GM21447 (cell line): Measurements from ENCODE around the gene VMP1.
"Not testable (repeated sequence)": the region's sequence is repeated elsewhere in the genome, so short reads cannot be mapped to it uniquely, and the experiment has no call there.

Source experiments
- ATAC-seq: cut with Tn5 transposase; IDR thresholded peaks from one replicate; pipeline ENCODE4 v1.9.1; 2021; ENCODE audit not compliant: unreplicated experiment

VMP1 gene

DNA sequence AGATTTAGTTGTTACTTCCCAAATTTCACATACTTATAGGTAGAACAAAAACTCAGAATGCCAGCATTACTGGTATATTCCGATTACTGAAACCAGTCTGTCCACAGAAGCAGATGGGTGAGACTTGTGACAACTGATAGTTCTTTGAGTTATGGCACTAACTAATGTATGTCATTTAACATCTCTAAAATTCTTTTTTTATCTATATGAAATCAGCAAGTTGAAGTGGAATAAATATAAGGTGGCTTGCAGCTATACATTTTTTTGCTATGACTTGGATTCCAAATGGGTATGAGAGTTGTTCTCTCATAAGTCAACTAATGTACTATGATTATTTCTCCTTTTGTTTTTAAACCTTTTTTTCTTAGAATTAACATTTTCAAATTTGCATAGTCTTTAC lies 69.1 kb downstream of the VMP1 start:
- ATAC-seq = no peak

DNA sequence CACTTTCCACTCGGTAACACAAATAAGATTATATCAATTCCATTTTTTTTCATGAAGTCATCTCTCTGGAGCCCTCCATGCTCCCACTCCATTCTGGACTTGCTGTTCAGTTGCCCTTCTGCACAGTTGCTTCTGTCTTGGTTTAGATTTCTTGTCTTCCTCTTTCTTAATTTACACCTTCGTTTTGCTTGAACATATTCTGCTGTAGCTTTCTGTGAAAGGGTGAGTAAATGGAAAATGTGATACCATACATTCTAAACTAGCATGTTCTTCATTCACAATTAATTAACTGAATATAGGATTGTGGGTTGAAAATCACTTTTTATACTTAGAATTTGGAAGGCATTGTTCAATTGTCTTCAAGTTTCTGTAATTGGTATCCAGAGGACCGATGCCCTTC lies 69.6 kb downstream of the VMP1 start:
- no peak for ATAC-seq

DNA sequence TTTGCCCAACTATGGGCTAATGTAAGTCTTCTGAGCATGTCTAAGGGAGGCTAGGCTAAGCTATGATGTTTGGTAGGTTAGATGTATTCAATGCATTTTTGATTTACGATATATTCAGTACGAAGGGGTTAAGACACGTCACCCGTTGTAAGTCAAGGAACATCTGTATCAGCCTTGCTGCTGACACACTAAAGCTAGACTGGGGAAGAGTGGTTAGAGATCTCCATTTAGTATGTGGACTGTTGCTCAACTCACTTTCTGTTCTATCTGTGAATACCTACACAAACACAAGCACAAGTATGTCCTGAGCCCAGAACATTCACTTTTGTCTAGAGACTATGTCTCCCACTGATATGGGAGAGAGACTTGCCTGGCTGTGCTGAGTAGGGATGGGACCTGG lies 71.5 kb downstream of the VMP1 start:
- no peak for ATAC-seq

DNA sequence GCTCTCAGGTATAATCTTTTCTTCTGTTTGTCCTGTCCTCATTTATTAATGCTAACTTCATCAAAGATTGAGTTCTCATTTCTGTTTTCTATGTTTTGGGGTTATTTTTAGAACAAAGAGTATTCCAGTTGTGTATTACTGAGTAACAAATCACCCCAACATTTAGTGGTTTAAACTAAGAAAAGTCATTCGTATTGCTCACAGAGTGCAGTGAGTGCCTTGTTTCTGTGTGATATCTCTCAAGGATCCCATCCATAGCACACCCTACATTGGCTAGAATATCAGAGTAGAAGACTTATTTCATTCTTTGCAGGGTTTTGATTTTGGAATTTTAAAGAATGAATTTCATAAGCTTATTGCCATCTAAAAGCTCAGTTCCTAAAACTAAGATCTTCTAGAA lies 72.1 kb downstream of the VMP1 start:
- ATAC-seq = no peak

DNA sequence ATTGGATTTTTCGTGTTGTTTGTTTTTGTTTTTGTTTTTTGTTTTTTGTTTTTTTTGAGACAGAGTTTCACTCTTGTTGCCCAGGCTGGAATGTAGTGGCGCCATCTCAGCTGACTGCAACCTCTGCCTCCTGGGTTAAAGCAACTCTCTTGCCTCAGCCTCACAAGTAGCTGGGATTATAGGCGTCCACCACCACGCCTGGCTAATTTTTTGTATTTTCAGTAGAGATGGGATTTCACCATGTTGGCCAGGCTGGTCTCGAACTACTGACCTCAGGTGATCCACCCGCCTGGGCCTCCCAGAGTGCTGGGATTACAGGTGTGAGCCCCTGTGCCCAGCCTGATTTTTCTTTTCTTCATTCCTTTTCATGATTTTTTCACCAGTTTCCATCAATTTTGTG lies 73.1 kb downstream of the VMP1 start:
- ATAC-seq = not testable (repeated sequence)

DNA sequence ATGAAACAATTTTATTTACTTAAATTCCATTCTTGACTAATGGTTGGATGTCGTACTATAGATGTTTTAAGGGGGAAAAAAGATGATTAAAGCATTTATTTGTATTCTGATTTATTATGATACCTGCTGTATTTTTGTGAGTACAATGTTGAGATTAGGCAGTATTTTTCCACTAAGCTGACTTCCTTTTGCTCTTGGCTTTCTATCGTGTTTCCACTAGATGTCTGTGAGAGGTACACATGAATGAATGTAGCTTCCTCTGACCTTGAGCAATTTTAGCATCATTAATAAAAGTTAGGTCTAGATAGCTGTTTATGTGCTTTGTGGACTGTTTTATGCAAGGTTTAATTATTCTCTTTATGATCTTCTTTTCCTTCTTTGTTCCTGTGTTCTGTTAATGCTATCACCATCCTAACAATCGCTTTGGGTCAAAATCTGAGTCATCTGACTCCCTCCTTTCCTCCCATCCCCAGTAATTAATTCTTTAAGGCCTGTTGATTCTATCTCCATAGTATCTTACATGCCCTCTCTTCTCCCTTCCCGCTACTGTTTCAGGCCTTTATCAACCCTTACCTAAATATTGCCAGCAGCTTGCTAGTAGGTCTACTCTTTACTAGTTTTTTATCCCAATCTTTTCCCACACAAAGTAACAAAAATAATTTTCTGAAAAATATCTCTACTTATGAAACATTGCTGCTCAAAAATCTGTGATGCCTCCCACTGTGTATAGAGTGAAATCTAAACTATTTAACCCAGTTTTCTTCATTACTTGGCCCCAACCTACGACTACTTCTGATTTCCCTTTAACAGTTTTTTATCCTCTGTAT lies 76.0 kb downstream of the VMP1 start:
- ATAC-seq = no peak

DNA sequence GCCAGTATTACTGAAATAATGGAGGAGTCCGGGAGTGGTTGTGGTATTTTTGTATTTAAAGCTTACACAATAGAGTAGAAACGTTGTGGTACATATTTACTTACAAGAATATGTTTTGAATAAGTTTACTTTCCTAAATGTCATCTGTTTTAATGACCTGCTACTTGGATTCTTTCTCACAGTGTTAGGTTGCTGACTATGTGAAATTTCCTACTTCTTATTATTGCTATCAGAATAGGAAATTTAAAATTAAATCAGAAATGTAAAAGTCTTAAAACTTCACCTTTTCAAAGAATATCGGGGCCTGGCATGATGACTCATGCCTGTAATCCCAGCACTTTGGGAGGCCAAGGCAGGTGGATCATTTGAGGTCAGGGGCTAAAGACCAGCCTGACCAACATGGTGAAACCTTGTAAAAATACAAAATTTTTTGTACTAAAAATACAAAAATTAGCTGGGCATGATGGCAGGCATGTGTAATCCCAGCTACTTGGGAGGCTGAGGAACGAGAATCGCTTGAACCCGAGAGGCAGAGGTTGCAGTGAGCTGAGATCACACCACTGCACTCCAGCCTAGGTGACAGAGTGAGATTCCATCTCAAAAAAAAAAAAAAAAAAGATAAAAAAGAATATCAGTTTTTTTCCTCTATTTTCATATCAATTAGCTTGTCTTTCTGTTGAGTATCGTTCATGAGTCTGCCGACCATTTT lies 77.8 kb downstream of the VMP1 start:
- no peak for ATAC-seq

DNA sequence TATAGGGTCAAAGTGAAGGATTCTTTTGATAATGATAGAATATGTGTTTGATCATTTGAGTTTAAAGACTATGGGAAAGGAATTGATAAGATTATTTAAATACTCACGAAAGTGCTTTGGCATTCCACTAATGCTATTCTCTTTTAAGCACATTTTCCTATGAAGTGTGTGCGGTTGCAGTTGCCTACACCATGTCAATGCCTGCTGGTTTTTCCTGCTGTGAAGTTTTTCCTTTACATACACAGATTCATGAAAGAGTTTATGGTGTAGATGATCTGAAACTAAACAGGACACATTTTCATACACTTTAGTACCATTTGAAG lies 78.7 kb downstream of the VMP1 start:
- ATAC-seq = no peak

DNA sequence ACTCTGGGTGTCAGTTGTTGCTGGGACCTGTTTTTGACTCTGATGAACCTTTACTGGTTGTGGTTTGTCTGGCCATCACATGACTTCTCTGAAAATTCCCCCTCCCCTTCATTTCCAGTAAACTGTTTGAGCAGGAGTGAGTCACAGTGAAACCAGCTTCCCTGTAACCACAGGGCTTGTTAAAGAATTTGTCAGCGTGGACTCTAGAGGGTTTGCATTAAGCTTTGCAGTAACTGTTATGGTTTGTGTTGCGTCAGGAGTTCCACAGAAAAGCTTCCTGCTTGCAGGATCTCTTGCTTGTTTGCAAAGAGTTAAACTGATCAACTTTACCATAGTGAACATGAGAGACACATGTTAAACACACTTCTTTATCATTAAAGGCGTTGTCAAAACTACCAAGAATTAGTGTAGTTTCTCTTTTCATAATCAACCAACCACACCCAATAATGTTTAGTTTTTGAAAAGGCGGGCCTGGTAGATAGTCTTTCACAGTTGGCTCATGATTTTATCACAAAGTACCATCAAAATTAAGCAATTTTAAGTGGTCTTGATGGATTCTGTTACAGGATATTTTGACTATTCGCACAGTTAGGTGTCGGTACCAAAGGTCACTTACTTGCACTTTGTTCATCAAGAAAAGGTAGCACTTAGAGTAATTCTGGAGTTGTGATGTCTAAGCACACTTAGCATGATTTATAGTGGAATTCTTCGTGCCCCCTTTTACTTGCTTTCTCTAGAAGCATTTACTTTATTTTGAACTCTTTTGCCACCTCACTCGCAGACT lies 79.3 kb downstream of the VMP1 start:
- ATAC-seq = peak; percentile 92

DNA sequence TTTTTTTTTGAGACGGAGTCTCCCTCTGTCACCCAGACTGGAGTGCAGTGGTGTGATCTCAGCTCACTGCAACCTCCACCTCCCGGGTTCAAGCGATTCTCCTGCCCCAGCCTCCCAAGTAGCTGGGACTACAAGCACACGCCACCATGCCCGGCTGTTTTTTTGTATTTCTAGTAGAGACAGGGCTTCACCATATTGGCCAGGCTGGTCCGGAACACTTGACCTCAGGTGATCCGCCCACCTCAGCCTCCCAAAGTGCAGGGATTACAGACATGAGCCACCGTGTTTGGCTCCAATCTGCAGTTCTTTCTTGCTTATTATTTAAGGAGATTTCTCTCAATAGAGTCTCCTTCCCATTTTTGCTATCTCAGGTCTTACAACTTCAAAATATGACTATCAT lies 82.4 kb downstream of the VMP1 start:
- not testable (repeated sequence) for ATAC-seq

DNA sequence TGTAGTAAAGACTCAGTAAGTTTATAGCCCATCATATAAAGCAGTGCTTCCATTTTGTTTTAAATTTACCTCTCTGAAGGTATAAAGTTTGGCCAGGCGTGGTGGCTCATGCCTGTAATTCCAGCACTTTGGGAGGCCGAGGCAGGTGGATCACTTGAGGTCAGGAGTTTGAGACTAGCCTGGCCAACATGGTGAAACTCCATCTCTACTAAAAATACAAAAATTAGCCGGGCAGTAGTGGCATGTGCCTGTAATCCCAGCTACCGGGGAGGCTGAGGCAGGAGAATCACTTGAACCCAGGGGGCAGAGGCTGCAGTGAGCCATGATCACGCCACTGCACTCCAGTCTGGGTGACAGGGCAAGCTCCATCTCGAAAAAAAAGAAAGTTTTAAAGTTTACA lies 83.0 kb downstream of the VMP1 start:
- not testable (repeated sequence) for ATAC-seq

DNA sequence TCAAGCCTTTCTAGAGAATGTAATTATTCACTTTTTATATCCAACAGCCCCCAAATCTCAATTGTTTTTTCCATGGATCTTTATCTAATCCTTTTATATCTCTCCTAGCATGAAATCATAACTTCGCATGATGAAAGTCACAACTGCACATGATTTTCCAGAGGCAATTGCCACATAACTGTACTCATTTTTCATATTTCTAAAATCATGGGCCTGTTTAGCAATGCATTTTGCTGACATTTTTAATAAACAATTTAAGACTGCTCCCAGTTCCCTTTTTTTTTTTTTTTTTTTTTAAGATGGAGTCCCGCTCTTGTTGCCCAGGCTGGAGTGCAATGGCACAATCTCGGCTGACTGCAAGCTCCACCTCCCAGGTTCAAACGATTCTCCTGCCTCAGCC lies 83.5 kb downstream of the VMP1 start:
- no peak for ATAC-seq

DNA sequence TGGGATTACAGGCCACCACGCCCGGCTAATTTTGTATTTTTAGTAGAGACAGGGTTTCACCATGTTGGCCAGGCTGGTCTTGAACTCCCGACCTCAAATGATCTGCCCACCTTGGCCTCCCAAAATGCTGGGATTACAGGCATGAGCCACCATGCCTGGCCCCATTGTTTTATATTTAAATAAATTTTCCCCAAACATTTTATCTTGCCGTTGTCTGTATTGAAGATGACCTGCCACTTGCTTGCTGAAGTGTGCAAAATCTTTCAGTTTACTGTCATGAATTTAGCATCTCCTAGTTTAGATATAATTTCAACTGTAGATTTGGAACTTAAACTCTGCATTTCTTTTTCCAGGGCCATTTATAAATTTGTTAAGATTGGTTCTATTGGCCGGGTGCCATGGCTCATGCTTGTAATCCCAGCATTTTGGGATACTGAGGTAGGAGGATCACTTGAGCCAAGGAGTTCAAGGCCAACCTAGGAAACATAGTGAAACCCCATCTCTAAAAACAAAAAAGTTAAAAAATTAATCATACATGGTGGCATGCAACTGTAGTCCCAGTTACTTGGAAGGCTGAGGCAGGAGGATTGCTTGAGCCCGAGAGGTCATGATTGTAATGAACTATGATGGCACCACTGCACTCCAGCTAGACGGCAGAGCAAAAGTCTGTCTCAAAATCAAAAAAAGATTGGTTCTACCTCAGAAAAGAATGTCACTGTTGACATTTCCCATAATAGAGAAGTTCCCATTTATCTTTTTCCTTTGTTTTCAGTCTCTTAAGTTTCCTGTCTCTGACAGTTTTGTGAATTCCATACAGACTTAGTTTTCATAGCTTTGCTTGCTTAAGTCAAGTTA lies 84.4 kb downstream of the VMP1 start:
- no peak for ATAC-seq

DNA sequence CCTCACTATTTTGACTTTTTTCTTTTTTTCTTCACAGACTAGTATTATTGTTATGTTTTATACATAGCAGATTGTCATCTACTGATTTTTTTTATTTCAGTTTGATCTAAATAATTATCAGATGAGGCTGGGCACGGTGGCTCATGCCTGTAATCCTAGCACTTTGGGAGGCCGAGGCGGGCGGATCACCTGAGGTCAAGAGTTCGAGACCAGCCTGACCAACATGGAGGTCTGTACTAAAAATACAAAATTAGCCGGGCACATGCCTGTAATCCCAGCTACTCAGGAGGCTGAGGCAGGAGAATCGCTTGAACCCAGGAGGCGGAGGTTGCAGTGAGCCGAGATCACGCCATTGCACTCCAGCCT lies 85.0 kb downstream of the VMP1 start:
- ATAC-seq = not testable (repeated sequence)

DNA sequence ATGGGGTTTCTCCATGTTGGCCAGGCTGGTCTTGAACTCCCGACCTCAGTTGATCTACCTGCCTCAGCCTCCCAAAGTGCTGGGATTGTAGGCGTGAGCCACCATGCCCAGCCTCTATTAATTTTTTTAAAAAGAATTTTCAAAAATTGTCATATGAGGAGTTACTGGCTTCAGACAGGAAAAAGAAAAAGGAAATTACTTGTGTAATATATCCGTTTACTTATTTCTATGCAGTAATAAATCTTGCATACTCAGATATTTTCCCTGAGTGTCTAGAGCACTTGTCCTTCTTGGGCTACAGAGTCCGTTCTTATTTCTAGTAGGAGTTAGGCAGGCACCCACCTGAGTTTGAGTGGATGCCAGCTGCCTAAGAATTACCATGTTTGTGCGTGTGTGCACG lies 85.8 kb downstream of the VMP1 start:
- no peak for ATAC-seq

DNA sequence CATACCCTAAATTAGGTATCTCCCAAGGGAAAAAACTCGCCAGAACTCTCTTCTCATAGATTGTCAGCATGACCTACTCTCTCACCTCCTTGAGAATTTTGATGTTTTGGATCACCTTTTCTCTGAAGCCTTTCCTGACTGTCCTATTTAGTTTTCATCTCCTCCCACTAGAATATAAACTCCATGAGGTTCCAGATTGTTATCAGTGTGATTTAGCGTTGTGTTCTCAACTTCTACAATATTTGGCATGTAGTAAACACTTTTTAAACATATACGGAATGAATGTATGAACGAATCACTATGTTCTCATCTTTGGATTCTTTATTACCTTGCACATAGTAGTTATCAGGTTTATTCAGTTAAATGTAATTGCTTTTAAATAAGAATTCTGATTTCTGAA lies 88.7 kb downstream of the VMP1 start:
- ATAC-seq = no peak

DNA sequence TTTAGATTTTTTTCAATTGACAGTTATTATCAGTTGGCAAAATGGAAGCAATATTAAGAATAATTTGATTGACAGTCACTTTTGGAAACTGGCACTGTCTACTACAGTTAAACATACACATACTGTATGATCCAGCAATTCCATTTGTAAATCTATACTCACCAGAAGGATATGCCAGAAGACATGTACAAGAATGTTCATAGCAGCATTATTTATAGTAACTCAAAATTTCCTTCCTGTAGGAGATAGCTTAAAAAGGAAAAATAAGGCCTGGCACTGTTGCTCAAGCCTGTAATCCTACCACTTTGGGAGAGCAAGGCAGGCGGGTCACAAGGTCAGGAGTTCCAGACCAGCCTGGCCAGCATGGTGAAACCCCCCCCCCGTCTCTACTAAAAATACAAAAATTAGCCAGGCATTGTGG lies 89.3 kb downstream of the VMP1 start:
- no peak for ATAC-seq

DNA sequence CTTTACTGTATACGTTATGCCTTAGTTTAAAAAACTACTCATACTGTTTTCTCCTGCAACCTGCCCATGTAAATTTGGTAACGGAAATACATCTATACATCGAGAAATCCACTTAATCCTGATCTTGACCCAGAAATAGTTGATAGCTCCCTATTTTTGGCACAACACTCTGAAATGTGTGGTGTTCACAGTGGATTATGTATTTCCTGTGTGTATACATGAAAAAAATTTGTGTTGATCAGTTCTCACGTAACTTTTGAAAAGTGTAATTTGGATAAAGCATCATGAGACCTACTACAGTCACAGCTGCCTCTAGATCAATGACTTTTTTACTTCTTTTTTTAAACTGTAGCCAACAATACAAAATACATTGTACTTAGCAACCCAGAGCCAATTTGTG lies 90.7 kb downstream of the VMP1 start:
- no peak for ATAC-seq

DNA sequence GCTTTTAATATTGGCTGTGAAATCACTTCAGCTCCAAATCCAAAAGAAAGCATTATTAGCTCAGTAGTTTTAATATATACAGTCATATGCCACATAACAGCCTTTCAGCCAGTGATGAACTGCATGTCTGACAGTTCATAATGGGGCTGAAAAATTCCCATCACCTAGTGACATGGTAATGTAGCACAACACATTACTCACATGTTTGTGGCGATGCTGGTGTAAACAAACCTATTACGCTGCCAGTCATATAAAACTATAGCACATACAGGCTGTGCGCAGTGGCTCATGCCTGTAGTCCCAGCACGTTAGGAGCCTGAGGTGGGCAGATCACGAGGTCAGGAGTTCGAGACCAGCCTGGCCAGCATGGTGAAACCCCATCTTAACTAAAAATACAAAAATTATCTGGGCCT lies 93.1 kb downstream of the VMP1 start:
- no peak for ATAC-seq

DNA sequence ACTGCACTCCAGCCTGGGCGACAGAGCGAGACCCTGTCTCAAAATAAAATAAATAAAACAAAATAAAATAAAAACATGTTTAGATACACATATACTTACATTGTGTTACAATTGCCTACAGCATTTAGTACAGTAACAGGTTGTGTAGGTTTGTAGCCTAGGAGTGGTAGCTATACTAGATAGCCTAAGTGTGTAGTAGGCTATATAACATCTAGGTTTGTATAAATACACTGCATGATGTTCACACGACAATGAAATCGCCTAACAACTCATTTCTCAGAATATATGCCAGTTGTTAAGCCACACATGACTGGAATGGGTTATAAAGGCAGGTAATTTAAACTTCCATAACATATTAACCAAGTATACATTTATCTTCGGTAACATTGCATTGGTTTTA lies 94.7 kb downstream of the VMP1 start:
- ATAC-seq = no peak

DNA sequence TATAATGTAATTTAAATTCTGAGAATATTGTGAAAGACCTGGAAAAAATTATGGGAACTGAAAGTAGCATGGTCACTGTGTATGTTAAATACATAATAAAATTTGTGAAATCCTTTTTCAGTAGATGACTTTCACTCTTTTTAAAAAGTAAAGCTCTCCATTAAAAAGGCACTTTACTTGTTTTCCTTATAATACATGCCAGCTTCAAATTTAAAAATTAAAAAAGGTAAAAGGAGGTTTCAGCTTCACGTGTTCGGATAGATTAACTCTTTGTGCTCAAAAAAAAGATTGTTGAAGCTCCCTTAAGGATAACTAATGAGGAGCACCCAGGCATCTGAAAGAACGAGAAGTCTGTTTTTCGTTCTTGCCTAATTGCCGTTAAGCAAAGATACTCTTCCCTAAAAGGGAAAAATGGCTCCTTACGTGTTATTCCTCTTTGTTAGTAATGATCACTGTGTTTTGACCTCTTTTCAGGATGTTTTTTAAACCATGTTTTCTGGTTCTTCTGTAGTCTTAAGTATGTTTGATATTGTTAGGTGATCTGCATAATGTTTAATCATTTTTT lies 97.5 kb downstream of the VMP1 start:
- ATAC-seq = no peak
